Measurements from ENCODE around the gene LRWD1. TPM values are rescaled to one million over a fixed set of nuclear protein-coding genes. Genes with fewer than 3 reads are reported as not detected.

Gene LRWD1
- total and polyA plus RNA-seq, 9 of the 15 experiments (the other 6 are each of a cell fraction or from before 2014, with no cell fraction given), result 0.61 to 66.0 (median 33.2) TPM

- TF ChIP-seq, protein P1, sequence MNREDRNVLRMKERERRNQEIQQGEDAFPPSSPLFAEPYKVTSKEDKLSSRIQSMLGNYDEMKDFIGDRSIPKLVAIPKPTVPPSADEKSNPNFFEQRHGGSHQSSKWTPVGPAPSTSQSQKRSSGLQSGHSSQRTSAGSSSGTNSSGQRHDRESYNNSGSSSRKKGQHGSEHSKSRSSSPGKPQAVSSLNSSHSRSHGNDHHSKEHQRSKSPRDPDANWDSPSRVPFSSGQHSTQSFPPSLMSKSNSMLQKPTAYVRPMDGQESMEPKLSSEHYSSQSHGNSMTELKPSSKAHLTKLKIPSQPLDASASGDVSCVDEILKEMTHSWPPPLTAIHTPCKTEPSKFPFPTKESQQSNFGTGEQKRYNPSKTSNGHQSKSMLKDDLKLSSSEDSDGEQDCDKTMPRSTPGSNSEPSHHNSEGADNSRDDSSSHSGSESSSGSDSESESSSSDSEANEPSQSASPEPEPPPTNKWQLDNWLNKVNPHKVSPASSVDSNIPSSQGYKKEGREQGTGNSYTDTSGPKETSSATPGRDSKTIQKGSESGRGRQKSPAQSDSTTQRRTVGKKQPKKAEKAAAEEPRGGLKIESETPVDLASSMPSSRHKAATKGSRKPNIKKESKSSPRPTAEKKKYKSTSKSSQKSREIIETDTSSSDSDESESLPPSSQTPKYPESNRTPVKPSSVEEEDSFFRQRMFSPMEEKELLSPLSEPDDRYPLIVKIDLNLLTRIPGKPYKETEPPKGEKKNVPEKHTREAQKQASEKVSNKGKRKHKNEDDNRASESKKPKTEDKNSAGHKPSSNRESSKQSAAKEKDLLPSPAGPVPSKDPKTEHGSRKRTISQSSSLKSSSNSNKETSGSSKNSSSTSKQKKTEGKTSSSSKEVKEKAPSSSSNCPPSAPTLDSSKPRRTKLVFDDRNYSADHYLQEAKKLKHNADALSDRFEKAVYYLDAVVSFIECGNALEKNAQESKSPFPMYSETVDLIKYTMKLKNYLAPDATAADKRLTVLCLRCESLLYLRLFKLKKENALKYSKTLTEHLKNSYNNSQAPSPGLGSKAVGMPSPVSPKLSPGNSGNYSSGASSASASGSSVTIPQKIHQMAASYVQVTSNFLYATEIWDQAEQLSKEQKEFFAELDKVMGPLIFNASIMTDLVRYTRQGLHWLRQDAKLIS (CRISPR knock-in tag; IDR thresholded peaks at IDR 0.05), result no peak
- TF ChIP-seq RFX7 (CRISPR knock-in tag; IDR thresholded peaks at IDR 0.05), result no peak
Measured at GRCh38 chr7:102469972-102470825, 5.4 kb downstream of the LRWD1 start (continued).

DNA sequence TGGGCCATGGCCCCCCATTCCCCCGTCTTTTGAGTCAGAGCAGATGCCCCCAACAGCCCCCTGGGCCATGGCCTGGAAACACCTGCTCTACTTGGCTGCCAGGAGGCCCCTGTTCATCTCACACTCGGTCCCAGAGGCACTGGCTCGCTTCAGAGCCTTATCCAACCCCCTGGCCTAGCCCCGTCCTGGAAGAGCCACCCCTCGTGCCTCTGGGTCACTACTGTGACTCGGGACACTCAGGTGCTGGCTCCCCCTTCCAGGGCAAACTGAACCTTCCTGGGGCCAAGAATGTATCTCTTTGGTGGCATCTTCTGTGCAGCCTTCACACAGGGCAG lies 7.0 kb downstream of the LRWD1 start:
- no peak for FAIRE-seq
- Histone ChIP-seq H3K27ac (ENCODE audit: extremely low read depth, low read depth, low read length) (no peak overlapping the region; the same call in 2 of the 3 replicates), H3K4me1 (replicated peaks in 1 of 2; ENCODE audit: control insufficient read depth in 2 of 2, insufficient read depth in 2 of 2, low read length in 2 of 2) (peaks cover 0 to 52% of the 10 kb centered on the region in 2 experiments; a peak in 3 of 5 replicates), H3K27me3 (ENCODE audit: control insufficient read depth in 2 of 2, insufficient read depth in 2 of 2, low read length in 2 of 2) (no peaks in the 10 kb centered on the region), H2AFZ (ENCODE audit: low read depth, low read length) (no peak overlapping the region), H3K4me2 (ENCODE audit: insufficient read depth, low read length) (no peak overlapping the region), H3K36me3 (ENCODE audit: control insufficient read depth, insufficient read depth, low read length) (peaks cover 65% of the 10 kb centered on the region; the same call in 2 of the 3 replicates), H4K20me1 (replicated peaks; ENCODE audit: control insufficient read depth, insufficient read depth, low read length) (peaks cover 3% of the 10 kb centered on the region; the same call in 1 of the 2 replicates), H3K79me2 (ENCODE audit: control insufficient read depth, insufficient read depth, low read length) (no peaks in the 10 kb centered on the region), H3K9me3 (replicated peaks; ENCODE audit: control insufficient read depth, insufficient read depth, low read depth, low read length) (no peaks in the 10 kb centered on the region), H3K9ac (ENCODE audit: insufficient read depth in 1 of 2, low read depth in 2 of 2, low read length in 2 of 2) (peak overlapping the region in 1 of 2 experiments; percentile 79; a peak in 1 of 4 replicates), H3K4me3 (no peak overlapping the region), H3K9me1 (ENCODE audit: control insufficient read depth, insufficient read depth, low read length) (no peaks in the 10 kb centered on the region)
- ChIA-PET POLR2A (interaction anchor here (0.5 to 1.4 kb wide), 3 partner anchors 9 to 508 kb away, joined by 3 to 4 read pairs (median 3); no protein-coding TSS in a partner anchor), CTCF (ENCODE audit: low intra/inter-chr PET ratio) (no interaction called here)
- 86% methylated on average over 6 of the region's 6 CpGs for whole genome bisulfite sequencing (ENCODE audit: insufficient coverage, low coverage, missing lambda C conversion rate)
- in situ Hi-C loops (cut with MboI), result loop anchor here (25.0 kb wide), 2 partner anchors 91 to 191 kb away; partner anchors contain the start of genes POLR2J2, POLR2J3, SPDYE2 and SPDYE2B
- TF ChIP-seq SUPT5H (IDR thresholded peaks at IDR 0.05), result peak; percentile 5; the same call in 1 of the 2 replicates
- no peak for TF ChIP-seq MEIS2 (IDR thresholded peaks at IDR 0.05; ENCODE audit: partially characterized antibody)
- TF ChIP-seq, protein P2, sequence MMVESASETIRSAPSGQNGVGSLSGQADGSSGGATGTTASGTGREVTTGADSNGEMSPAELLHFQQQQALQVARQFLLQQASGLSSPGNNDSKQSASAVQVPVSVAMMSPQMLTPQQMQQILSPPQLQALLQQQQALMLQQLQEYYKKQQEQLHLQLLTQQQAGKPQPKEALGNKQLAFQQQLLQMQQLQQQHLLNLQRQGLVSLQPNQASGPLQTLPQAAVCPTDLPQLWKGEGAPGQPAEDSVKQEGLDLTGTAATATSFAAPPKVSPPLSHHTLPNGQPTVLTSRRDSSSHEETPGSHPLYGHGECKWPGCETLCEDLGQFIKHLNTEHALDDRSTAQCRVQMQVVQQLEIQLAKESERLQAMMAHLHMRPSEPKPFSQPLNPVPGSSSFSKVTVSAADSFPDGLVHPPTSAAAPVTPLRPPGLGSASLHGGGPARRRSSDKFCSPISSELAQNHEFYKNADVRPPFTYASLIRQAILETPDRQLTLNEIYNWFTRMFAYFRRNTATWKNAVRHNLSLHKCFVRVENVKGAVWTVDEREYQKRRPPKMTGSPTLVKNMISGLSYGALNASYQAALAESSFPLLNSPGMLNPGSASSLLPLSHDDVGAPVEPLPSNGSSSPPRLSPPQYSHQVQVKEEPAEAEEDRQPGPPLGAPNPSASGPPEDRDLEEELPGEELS (CRISPR knock-in tag; IDR thresholded peaks at IDR 0.05; ENCODE audit: borderline replicate concordance), result no peak
- no peak for TF ChIP-seq TCF7L2 (IDR thresholded peaks at IDR 0.05; ENCODE audit: low read depth, low read length)
- TF ChIP-seq, protein P3, sequence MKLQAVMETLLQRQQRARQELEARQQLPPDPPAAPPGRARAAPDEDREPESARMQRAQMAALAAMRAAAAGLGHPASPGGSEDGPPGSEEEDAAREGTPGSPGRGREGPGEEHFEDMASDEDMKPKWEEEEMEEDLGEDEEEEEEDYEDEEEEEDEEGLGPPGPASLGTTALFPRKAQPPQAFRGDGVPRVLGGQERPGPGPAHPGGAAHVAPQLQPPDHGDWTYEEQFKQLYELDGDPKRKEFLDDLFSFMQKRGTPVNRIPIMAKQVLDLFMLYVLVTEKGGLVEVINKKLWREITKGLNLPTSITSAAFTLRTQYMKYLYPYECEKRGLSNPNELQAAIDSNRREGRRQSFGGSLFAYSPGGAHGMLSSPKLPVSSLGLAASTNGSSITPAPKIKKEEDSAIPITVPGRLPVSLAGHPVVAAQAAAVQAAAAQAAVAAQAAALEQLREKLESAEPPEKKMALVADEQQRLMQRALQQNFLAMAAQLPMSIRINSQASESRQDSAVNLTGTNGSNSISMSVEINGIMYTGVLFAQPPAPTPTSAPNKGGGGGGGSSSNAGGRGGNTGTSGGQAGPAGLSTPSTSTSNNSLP (IDR thresholded peaks at IDR 0.05; ENCODE audit: borderline replicate concordance, low read depth, low read length), result no peak
- no peak for TF ChIP-seq SMAD1 (IDR thresholded peaks at IDR 0.05; ENCODE audit: low read depth, low read length, partially characterized antibody)
- TF ChIP-seq MYBL2 (IDR thresholded peaks at IDR 0.05; ENCODE audit: low read depth), result no peak
- TF ChIP-seq MYBL2 (CRISPR knock-in tag; IDR thresholded peaks at IDR 0.05; ENCODE audit: borderline replicate concordance), result no peak
- no peak for DNase-seq (ENCODE audit: extremely low read depth in 1 of 4, low spot score in 3 of 4)
- no TSS peak for BruUV-seq (replicated peaks)
- intact Hi-C loops (cut with micrococcal nuclease), result no loop called here
- peak; percentile 20 for ATAC-seq

Measured in K562 (cell line).